GM12865 (cell line): ENCODE data around the gene SHC4.

Experiments used
- DNase-seq: peaks from one replicate; pipeline ENCODE4 v3.0.0; 2010; ENCODE audit warnings: low read depth
- H3K4me3 ChIP-seq: 2 replicates; pipeline ENCODE4 v1.5.1; 2011; ENCODE audit warnings: mild to moderate bottlenecking, low read depth, low read length, control low read depth
- TF ChIP-seq, protein P1 (sequence below): IDR thresholded peaks from 2 replicates; pipeline ENCODE4 v1.5.1; 2011; ENCODE audit warnings: low read length, control low read depth, low read depth, inconsistent platforms; ENCODE audit not compliant: insufficient read depth; ENCODE audit errors: missing control alignments

The SHC4 gene

DNA sequence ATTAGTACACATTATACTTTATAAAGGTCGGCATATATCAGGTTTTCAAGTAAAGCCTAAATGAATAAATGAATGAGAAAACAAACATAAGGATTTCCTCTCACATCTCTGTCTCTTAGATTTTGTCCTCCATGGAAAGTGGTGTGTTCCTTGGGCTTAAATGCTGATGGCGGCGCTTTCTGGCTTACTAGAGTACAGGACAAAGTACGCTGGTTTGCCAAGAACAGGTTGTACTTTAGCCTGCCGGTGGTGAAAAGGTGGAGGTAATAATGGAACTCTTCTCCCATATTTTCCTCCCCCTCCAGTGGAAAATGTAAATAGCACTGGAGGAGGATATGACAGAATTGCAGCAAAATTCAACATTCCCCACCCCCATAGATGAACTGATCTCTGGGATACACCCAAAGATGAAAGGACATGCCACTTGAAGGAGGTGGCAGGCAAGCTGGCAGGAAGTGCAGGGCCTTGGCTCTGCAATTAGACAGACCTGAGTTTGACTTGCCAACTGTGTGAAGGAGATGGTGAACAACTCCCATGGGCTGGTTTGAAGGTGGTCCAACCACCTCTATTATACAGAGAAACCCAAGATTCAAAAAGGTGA, 182.1 kb downstream of the SHC4 start:
- DNase-seq, result no peak
- no peak overlapping the region for H3K4me3 ChIP-seq
- TF ChIP-seq, protein P1, sequence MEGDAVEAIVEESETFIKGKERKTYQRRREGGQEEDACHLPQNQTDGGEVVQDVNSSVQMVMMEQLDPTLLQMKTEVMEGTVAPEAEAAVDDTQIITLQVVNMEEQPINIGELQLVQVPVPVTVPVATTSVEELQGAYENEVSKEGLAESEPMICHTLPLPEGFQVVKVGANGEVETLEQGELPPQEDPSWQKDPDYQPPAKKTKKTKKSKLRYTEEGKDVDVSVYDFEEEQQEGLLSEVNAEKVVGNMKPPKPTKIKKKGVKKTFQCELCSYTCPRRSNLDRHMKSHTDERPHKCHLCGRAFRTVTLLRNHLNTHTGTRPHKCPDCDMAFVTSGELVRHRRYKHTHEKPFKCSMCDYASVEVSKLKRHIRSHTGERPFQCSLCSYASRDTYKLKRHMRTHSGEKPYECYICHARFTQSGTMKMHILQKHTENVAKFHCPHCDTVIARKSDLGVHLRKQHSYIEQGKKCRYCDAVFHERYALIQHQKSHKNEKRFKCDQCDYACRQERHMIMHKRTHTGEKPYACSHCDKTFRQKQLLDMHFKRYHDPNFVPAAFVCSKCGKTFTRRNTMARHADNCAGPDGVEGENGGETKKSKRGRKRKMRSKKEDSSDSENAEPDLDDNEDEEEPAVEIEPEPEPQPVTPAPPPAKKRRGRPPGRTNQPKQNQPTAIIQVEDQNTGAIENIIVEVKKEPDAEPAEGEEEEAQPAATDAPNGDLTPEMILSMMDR, result no peak

DNA sequence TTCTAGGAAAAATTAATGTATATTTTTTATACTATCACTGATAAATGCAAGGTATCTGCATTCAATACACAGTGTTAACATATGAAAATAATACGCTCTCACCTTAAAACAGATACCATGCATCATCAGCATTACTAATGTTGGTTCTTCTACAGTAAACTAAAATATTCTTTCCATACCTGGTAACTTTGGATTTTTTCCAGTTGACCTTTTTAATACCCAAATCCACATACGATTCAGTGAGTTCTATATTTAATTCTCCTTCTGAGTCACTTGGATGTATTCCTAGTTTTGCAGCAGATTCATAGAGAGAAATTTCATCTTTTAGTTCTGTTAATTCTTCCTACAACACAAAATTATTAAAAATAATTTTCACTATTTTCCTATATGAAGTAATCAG, 182.7 kb downstream of the SHC4 start:
- no peak for DNase-seq
- no peak overlapping the region for H3K4me3 ChIP-seq
- TF ChIP-seq, protein P1, result no peak

- TF ChIP-seq, protein P1, result no peak
- H3K4me3 ChIP-seq, result no peak overlapping the region
- no peak for DNase-seq
Measured at GRCh38 chr15:48778331-48778730, 185.4 kb downstream of the SHC4 start.

- DNase-seq, result no peak
- TF ChIP-seq, protein P1, result no peak
Measured at GRCh38 chr15:48777645-48778330, 185.9 kb downstream of the SHC4 start.

DNA sequence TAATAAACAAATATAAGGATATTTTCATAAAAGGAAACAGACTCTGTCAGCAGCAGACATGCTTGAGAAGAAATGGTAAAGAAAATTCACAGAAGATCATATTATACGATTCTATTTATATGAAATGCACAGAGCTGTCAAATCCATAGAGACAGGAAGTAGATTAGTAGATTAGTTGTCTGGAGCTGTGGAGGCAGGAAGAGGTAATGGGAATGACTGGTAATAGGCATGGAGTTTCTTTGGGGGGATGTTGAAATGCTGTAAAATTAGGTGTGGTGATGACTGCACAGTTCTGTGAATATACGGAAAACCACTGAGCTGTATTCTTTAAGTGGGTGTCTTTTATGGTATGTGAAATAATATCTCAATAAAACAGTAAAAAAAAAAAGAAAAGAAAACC, 188.2 kb downstream of the SHC4 start:
- no peak overlapping the region for H3K4me3 ChIP-seq
- no peak for DNase-seq
- TF ChIP-seq, protein P1, result no peak

More at GRCh38 chr15:48777645-48778330, 185.9 kb downstream of the SHC4 start:
- H3K4me3 ChIP-seq, result no peak overlapping the region

DNA sequence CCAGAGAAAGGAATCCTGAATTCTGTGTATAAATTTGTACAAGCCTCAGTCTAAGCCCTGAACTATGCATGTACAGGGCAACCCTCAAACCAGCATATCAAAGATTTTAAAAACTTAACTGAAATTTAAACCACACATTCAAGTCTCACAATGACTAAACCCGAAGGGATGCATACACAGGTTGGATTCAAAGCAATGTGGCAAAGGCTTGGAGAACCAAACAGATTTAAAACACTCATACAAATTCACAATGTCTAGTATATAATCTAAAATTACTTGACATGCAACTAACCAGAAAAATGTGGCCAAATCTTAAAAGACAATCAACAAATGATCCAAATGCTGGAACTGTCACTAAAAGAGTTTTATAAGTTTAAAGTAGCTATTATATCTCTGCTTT, 189.2 kb downstream of the SHC4 start:
- TF ChIP-seq, protein P1, result no peak
- DNase-seq, result no peak

More for the DNA sequence above, 189.2 kb downstream of the SHC4 start:
- no peak overlapping the region for H3K4me3 ChIP-seq
